GM21390 (cell line): ENCODE data around the gene DACH1.
A peak's percentile ranks its signal among the peaks of the same experiment; 100 is the strongest.
"Not testable (repeated sequence)": the region's sequence is repeated elsewhere in the genome, so short reads cannot be mapped to it uniquely, and the experiment has no call there.

Source experiments
- ATAC-seq: cut with Tn5 transposase; IDR thresholded peaks from one replicate; pipeline ENCODE4 v1.9.1; 2021; ENCODE audit not compliant: unreplicated experiment

The DACH1 gene

DNA sequence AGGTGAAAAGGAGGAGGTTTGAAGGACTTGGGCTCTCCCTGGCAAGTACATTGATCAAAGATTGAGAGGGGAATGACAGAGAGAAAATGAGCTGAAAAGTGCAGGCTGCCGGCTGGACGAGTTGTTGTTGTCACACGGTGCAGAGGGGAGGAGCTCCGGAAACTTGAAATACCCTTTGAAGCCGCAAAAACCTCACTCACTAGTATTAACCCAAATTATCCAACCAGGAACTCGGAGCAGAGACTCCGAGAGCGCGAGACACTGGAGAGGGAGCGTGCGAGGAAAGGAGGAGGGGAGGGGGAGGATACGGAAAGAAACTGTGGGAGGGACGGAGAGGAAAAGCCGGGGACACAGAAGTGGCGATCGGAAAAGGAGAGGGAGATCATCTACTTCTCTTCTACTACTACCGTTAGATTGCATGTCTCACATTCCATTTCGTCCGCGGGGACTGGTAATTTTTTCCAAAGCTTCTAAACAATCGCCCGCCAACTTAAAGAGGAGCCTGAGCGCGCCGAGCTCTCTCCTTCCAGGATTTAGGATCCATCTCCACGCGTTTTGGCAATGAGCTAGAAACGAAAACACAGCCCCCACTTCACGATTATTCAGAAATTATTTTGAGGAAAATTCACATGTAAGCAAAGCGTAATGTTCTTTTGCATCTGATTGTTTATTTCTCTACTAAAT lies at the start of gene DACH1:
Gene DACH1 (minus strand): TSS at position 74 of the 684 bp plus-strand sequence.
- ATAC-seq = peak; percentile 43

DNA sequence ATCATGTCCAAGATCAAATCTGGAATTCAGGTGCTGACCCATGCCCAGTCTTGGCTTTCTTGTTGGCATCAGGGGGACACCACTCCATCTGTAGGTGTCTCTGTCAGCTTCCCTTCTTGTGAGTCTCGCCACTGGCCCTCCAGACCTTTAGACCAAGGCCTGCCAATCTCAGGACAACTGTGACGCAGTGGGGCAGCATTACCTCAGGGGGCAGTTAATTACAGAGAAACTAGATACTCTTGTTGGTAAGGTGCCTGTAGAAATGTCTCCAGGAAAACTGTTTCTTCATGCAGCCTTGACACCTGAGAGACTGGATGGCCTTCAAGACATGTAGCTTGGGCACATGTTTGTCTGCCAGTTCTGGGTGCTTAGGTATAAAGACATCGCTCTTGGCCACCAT lies 46.7 kb upstream of the DACH1 start:
- no peak for ATAC-seq

DNA sequence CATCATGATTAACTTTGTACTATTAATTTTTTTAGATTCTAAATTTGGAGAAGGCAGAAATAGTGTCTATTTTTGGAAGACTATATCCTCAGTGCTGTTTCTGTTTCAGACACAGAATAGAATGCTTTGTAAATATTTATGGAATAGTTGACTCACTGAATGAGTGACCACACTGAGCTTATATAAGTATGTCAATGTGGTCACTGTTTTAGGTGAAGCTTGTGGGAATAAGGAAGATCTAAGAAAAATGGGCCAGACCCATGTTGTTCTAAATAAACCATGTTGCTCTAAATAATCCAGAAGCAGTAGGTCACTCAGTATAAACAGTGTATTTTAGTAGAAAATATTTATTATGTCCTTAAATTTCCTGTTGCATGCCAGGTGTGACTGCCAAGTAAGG lies 45.5 kb upstream of the DACH1 start:
- ATAC-seq = no peak

DNA sequence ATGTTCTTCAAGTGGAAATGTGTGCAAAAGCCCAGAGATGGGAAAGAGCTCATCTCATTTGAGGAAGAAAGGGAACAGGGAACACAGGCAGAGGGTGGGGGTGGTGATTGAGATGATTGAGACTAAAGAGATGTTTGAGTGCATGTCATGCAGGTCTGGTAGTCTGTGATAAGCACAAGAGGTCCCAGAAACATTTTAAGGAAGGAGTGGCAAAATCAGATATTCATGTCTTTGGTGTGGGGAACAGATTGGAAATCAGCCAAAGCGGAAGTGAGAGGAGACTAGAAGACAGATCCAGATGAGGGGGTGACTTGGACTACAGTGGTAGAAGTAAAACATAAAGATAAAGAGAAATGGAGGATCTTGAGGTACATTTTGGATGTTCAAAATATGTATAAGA lies 39.4 kb upstream of the DACH1 start:
- ATAC-seq = no peak

DNA sequence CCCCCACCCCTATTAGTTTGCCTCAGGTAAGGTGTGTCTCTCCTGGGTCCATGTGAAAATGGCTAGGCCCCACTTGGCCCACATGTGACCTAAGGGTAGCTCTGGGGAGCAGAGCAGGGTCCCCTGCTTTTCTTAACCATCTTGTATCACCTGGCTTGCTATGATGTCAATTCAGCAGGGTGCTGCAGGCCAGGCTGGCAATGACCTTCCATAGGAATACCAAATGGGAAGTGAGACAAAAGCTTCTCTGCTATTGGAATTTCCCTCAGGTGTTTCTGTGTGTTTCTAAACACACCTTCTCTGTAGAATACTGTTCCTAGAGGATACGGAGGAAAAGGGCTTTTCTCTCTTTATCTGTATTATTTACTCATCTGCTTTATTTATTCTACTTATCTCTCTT lies 35.7 kb upstream of the DACH1 start:
- no peak for ATAC-seq

DNA sequence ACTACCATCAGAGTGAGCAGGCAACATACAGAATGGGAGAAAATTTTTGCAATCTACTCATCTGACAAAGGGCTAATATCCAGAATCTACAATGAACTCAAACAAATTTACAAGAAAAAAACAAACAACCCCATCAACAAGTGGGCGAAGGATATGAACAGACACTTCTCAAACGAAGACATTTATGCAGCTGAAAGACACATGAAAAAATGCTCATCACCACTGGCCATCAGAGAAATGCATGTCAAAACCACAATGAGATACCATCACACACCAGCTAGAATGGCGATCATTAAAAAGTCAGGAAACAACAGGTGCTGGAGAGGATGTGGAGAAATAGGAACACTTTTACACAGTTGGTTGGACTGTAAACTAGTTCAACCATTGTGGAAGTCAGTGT lies 26.5 kb upstream of the DACH1 start:
- ATAC-seq = not testable (repeated sequence)

DNA sequence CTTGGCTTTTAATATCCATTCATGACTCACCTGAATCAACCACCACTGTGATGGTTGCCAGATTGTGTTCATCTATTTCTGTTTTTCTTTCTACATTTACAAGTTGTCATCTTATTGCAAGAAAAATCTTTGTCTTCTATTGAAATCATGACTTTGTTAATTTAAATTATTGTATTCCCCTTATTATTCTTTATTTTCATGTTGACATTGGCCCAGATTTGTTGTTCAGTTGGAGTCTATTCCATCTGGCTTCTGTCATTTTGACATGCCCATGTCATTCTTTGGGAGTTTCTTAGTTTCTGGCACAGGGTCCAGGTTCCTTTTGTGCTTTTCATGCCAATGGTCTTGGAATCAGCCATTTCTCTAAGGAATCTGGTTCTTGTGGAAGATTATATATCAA lies 19.9 kb upstream of the DACH1 start:
- ATAC-seq = no peak

DNA sequence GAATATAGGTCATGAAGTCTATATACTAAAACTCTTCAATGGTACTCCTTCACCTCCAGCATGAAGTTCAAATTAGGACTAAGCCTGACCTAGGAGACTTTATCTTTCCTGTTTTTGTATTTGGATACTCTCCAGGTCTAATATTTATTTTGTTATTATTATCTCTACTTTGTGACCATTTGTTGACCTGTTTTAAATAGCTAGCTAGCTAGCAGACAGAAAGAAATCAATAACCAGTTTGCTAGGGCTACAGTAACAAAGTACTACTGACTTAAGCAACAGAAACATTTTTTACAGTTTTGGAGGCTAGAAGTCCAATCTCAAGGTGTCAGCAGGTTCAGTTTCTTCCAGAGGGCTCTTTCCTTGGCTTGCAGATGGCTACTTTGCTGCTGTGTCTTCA lies 15.1 kb upstream of the DACH1 start:
- no peak for ATAC-seq

DNA sequence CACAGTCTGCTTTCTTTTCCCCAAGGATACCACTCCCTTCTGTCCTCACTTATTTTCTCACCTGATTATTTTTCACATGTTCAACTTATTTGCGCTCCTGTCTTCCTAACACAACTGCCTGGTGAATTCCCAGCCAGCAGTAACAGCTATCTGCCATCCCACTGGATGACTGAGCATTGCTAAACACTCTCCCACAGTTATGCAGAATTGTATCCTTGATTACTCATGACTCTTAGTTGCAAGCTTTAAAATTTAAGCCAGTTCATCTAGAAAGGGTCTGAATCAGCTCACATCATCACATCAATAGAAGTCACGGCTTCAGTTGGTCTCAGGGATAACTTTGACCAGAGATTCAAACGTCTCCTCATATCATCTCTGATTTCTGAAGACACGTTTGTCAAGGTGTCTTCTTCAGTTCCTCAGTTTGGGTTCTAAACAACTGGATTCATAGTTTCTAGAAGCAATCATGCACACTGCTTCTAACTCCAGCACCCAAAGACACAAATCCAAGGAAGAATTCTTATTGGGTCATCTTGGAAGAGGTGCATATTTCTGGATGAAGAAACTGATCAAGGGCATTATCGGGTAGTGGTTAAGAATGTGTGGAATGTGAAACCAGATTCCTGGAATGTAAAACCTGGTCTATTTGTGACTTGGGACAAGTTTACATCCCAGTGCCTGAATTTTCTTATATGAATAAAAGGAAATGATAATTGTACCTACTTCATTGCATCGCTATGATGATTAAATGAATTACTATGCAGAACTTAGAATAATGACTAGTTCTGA lies 13.9 kb upstream of the DACH1 start:
- no peak for ATAC-seq

DNA sequence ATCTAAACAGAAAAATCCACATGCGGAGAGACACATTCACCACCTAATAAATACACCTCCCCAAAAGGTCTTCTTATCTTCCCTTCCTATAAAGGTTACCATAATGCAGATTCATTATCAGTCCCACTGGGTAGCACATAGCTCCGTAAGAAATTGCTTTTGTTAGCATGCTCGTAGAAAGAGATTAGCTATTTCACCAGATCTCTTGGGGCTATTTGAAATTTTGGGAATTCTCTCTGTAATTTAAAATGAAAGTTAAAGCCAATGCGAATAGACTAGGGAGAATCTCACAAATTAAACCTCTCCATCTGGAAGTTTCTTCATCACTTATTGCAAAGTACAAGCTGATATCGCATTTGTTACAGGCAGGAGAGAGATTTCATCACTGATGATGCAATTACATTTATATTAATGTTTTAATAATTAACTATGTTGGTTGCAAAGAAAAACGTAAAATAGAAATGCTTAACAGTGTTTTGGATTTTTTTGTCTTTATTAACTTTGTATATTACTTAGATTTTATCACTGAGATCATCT lies 12.9 kb upstream of the DACH1 start:
- ATAC-seq = no peak

DNA sequence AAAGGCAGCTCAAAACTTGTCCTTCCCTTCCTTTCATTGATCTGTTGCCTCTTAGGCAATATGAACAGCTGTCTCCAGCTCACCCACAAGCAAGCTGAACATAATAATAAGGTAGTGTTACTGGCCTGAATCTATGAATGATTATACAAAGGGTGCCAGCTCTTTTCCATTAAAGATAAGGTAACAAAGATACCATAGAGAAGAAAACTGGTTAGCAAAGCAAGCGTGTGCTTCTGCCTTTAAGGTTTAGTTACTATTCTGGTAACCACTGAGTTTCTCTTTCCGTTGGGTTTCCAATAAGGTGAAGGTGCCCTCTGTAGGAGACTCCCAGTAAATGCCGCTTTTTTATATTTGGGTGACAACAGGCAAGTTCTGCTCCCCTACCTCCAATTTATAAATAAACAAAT lies 12.1 kb upstream of the DACH1 start:
- peak; percentile 75 for ATAC-seq

DNA sequence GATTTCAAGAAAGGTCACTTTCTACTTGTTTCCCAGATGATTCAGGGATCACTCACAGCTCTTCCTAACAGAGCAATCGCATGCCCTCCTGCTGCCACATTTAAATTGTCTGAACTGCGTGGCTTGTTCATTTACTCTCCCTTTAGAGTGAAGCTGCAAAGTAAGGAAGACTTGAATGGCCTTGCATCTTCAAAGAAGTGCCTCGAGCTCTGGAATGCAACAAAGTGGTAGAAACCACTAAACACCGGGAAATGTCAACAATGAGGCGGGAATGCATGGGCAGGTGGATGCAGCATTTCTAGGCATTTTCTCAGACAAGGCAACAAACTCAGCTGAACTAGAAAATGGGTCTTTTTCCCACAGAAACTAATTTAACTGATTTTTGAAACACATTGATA lies 10.3 kb upstream of the DACH1 start:
- no peak for ATAC-seq

DNA sequence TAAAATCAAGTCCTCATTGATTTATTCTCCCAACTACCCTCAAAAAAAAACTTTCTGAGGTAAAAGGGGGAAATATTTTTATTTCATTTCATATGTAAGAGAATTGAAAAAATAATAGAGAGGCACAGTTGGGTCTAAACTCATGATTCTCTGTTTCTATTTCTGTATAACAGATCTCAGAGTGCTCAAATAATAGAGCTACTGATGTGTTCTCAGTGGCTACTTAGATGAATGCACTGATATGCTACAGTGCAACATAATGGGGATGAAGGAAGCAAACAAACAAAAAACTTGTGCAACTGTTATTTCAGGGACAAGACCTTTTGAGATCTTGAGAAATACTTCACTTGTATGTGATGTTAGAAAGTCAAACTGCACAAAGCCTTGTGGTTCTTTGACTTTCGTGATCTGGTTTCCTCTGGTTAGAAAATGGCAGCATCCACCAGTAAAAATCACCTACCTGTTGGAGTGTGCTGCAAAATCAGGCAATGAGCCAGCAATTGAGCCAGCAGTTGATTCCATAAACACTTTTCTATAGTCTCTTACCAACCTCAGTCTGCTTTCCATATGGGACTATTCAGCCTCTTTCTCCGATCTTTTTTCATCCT lies 9.7 kb upstream of the DACH1 start:
- peak; percentile 63 for ATAC-seq

DNA sequence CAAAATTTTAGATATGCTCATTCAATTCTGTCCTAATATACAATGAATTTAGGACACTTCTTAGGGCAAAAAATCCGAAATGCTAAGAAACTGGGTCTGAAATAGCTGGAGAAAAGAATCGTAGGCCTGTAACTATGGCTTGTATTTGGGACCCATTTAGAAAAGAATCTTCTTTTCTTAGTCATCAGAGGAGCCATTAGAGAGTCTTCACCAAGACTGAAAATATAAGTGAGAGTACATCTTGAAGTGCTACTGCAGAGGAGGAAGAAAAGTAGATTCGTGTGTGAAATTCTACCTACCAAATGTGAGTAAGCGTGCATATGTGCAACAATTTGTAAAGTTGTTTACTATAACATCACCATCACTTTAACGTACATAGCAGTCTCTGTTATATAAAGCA lies 8.8 kb upstream of the DACH1 start:
- peak; percentile 64 for ATAC-seq

DNA sequence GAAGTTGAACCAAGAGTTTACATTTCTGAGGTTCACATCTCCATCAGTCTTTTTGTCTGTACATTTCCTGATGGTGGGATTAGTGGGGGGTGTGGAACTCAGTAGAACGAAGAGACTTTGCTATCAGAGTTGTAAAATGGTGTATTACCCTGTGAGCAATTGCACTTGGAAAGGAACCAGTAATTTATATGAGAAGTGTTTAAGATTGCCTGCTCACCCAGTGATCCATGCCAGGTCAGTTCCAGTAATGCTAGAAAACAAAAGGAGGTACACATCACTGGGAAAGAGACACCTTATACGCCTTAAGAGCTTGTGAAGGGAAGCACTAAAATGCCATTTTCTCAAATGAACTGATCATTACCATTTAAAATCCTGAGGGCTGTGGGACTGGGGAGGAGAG lies 7.5 kb upstream of the DACH1 start:
- no peak for ATAC-seq

DNA sequence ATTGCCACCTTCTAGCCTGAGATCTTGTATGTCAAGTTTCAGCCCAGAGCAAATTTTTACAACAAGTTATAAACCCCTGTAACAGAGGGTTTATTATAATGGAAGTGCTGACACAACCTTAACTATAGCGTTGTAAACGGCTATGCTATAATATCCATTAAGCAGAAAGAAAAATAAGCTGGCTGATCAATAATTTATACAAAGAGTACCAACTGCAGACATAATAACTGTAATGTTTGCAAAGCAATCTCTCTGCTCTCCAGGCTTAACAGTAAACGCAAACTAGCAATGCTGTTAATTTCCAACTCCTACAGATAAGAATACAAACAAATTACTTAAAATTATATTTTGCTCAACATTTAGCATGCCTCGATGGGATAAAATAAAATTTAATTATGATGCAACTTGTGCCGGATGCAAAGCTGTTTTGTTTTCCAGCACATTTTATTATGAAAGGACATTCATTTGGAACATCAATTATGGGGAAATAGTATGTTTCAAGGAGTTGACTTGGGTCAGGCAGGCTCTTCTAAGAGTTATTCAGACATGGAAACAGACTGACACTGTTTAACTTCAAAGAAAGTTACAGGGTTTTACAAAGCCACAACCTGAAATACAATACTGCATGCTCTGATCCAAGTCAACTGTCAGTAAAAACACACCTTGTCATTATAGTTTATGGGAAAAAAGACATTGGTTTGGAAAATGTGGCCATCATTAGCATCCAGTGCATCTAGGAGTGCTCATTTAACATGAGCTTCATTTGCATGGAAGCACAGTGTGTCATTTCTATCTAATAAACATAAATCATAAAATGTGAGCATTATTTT lies 6.6 kb upstream of the DACH1 start:
- no peak for ATAC-seq

DNA sequence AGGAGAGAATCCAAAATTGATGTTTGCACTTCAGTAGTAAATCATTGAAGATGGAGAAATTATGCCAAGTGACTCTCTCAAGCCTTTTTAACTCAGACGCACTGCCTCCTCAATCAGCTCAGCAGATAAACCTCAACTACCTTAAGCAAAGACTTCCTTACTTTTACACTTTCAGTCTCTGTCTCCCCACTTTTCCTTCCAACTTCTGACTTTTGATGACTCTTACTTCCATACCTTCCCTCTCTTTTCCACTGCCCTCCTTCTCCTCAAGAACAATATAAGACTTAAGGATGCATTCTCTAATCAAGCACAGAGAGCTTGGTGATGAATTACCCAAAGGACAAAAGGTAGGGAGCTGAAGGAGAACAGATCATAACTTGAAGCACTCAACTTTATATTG lies 4.8 kb upstream of the DACH1 start:
- no peak for ATAC-seq

DNA sequence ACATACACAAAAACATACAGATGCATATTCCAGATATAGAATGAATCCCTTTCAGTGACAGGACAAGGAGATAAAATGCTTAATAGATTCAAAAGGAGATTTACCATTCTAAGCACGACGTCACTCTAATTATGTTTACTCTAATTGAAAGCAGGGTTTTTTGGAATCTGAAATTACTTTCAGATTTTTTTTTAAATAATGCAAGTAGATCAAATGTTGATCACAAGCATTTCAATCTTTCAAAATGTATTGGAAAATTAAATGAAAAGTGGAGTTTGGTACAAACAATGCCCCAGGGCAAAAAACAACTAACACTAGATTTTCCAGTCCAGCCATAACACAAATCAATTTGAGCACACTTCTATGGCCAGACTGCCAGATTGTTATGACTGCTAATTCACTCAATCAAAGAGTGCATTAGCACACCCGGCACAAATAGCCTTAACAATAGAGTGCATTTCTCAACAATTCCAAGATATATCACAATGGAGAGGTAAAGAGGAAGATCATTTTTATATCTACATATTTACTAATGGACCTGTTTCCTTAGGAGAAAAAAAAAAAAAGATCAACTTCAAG lies 4.3 kb upstream of the DACH1 start:
- no peak for ATAC-seq

DNA sequence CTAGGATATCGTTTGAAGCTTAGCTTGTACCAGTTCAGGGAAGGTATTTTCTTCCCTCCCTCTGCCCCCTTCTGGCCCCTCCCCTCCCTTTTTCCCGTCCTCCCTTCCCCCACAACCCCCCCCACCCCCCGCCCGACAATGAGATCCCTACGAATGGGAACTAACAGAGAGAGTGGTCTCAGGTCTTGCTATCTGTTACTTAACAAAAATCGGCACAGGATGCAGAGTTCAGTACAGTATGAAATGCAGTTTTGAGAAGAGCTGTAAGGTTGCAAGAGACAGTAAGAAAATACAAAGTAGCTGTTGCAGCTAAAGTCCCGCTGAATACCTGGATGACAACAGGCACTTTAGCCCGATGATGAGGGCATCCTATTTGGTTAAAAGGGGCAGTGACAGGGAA lies 3.1 kb upstream of the DACH1 start:
- no peak for ATAC-seq

DNA sequence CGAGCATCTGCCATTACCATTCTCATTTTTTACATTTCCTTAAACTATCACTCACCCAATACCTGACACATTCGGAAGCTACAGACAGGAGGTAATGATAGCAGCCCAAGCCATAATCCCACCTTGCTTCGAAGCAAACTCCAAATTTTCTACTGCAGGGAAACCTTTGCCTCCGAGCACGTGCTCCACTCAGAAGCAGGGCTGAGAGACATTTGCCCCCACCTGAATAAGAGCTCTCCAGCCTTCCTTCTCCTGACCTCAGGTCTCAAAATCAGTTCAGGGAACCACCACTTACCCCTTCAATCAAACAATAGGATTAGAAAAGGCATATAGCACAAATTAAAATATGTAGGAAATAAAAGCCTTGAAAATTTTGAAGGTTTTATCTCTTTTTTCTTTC lies 2.3 kb upstream of the DACH1 start:
- ATAC-seq = no peak
